NK-92 (cell line): ENCODE results near the gene GJA3.

ENCODE experiments used
- DNase-seq: peaks from one replicate; lab custom pipeline; 2025; ENCODE audit not compliant: unreplicated experiment; lab: John Stamatoyannopoulos, UW

The GJA3 gene

DNA sequence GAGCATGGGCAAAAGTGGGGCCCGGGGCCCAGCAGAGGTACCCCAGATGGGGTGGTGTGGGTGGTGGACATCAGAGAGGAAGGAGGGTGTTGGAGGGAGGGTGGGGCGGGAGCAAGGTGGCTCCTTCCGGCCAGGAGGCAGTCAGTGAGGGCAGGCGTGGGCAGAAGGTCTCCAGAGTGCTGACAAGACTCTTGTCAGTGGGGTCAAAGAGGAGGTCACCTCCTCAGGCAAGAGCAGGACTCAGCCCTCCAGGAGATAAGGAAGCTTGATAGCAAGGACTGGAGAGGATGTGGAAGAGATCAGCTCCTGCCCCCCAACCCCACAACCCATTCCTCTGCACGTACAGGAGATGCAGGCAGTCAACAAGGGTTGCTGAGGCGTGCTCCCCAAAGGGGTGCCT is 9.8 kb downstream of the GJA3 start:
- no peak for DNase-seq

DNA sequence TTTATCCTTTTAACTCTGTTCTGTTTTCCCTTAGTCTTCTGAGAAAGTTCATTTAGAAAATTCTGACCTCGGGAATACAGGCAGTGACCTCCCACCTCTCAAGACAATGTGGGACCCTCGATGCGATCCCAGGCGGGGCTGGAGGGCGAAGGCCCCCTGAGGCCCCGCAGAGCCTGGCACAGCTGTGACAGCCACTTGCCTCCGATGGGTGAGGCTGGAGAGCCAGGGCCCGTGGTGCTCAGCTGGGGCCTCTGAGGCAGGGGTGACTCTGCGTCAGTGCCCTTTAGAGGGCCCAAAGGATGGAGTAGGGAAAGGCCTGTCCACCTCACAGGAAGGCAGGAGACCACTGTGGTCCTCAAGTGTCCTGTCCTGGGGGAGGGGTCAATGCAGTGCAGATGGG is 10.3 kb downstream of the GJA3 start:
- DNase-seq, result no peak

DNA sequence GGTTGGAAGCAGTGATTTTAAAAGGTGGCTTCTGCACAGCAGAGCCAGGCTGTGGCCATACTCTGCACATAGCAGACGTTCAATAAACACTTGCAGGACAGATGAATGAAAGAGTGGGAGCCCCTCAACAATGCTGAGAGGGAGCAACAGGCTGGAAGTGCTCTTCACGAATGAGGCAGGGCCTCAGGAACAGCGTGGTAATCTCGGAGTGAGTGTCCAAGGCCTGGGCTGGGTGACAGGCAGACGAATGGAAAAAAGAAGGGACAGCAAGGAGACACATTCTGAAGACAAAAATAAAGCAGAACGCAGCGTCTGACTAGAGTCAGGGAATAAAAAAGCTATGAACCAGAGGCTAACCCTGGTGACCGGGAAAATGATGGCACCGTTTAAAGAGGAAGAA is 11.1 kb downstream of the GJA3 start:
- no peak for DNase-seq

DNA sequence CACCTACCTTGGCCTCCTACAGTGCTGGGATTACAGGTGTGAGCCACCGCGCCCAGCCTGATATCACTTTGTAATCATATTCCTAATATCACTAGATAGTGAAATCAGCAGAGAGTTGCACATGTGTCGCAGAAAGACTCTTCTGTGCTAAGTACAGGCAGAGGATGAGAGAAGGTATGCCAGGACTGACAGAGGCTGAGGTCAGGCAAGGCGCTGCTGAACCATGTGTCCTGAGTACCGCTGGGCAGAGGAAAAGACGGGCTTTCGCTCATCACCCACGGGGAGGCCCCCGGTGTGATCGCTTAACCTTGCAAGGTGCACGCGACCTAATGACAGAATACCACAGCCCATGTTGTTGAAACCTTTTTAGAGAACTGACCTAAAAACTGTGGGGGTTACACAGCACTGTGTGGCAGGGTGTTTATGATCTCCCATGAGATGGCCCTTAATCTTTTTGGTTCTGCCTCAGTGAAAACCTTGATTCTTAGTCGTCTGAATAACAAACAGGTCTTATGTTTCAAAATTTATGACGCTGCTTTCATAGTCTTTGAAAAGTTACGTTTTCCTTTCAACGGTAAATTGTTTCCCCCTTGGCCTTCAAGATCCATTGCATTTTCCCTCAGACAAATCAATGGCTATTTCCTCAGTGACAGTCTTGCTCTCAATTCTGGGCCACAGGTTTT is 12.2 kb downstream of the GJA3 start:
- DNase-seq, result no peak

- DNase-seq, result no peak
Observed at GRCh38 chr13:20146381-20146780, 14.5 kb downstream of the GJA3 start.

GRCh38 chr13:20145521-20145920 is 15.3 kb downstream of the GJA3 start:
- DNase-seq, result no peak

DNA sequence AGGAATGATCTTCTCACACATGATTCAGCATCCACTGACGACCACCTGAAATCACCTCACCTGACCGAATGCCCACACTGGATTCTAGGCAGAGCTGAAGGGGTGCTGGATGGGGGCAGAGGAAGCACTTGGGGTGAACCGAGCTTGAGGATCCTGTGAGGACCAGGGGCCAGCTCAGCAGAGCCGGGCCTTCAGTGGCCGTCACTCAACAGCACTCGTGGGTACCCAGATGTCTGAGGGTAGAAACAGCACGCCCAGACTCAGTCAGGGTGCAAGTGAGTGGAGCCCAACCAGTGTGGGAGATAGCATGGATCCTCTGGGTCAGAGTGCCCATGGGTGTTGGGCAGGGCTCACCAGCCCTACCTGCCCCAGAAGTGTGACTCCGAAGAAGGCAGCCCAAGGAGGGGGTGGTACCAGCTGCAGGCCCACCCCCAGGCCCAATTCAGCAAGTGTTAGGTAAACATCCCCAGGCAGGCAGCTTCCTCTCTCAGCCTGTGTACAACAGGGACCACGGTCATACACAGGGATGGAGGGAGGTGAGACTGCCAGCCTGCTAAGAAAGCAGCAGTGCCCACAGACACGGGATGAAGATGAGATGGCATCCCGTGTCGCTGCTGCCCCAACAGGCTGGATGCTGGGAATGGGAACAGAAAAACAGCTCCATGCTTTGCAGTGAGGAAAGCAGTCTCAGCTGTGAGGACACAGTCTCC is 16.6 kb downstream of the GJA3 start:
- no peak for DNase-seq

GRCh38 chr13:20142927-20143480 is 17.8 kb downstream of the GJA3 start:
- DNase-seq, result no peak

GRCh38 chr13:20142023-20142926 is 18.6 kb downstream of the GJA3 start:
- no peak for DNase-seq

GRCh38 chr13:20141238-20142022 is 19.4 kb downstream of the GJA3 start:
- DNase-seq, result no peak

- no peak for DNase-seq
Observed at GRCh38 chr13:20140487-20140886, 20.4 kb downstream of the GJA3 start.

GRCh38 chr13:20137875-20138274 is 23.0 kb downstream of the GJA3 start:
- no peak for DNase-seq

DNA sequence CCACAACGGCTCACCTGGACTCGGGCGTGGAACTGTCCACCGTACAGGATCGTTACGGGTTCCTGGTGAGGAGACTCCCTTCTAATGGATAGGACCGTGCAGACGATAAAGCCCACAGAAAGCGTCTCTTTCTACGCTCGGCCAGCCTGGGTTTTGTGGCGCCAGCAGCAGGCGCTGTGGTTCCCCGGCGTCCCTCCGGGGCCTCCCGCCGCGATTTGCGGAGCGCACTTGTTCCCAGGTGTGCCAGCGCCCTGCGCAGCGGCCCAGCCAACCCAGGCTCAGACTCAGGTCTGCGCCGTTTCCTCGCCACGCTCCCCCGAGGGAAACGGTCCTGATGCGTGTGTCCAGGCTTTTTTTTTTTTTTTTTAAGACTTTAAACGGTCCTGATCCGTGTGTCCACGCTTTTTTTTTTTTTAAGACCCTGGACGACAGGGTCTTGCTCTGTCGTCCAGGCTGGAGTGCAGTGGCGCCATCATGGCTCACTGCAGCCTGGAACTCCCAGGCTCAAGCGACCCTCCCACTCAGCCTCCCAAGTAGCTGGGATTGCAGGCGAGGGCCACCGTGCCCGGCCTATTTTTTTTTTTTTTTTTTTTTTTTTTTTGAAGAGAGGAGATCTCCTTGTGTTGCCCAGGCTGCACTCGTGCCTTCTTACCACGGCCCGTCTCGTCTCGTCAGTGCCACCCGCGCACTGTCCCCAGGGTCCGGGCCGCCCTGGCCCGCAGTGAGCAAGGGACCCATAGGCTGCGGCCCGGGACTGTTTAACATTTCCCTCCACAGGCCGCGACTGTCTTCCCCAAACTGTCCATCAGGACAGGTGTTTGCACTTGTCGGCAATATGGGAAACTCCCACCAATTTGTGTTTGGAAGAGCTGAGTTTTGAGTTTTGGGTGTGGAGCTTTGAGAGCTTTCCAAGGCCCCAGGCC is 23.8 kb downstream of the GJA3 start:
- no peak for DNase-seq

DNA sequence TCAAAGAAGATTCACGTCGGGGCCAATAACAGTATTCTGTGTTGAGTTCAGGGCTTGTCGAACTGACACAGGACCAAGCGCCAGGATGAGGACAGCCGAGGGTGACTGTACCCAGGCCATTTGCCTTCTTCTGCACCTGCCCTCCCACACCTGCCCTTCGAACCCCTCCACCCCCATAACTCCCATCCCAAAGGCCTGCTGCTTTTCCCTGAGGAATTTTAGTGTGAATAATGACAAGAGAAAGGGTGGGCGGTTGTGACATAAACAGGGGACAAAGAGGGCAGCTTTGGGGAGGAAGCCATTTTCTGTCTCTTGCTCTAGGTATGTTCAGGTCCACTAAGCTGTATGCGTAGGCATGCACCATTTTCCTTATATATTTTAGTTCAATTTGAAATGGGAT is 26.1 kb downstream of the GJA3 start:
- no peak for DNase-seq

GRCh38 chr13:20132052-20132634 is 28.7 kb downstream of the GJA3 start:
- DNase-seq, result no peak

DNA sequence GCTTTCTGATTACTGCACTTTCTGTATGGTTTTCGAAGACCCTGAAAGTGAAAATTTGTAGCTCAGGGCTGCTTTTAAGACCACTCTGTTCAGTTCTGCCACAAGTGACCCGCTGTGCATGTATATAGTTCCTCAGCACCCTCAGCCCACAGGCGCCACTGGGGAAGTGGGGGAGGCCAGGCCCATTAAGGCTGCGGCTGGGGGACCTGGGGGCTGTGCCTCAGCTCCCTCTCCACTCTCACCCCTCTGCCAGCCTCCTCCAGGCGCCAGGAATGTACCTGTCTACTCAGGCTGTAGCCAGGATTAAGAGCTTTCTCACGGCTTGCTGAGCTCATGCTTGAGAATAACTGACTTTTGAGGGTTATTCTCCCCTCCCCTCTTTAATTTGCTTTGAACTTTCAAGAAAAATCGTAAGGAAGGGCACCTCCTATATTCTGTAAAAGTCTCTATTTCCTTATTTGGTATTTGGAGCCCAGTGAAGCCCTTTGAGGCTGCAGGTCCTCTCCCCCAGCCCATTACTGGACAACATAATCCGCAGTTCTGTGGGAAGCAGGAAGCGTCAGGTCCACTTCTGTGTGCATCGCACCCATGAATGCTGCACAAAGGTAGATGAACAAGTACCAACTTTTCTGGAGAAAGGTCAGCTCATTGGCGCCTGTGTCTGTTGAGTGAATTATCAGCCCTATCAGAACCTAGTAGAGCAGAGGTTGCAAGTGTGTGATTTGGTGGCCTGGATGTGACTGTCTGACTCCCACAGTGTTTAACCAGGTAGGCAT is 29.6 kb downstream of the GJA3 start:
- DNase-seq, result no peak

DNA sequence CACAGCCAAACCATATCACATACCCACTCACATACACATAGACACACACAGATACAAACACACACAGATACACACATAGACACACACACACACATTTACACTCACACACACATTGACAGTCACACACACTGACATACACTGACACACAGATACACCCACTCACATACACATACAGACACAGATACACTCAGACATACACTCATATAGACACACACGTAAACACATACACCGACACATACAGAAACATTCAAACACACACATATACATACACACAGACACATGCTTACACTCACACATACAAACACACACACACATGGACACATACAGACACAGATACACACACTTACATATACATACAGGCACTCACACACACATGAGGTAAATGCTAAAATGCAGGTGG is 30.2 kb downstream of the GJA3 start:
- DNase-seq, result no peak

DNA sequence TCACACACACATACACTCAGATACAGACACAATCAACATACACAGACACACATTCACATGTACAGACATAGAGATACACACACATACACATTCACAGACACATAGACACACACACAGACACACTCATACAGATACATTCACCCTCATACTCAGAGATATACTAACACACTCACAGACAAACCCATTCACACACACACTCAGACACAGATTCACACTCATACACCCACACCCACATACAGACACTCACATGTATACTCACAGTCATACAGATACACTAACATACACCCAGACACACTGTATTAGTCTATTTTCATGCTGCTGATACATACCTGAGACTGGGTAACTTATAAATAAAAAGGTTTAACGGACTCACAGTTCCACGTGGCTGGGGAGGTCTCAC is 30.8 kb downstream of the GJA3 start:
- DNase-seq, result no peak

- DNase-seq, result no peak
Observed at GRCh38 chr13:20129076-20129475, 31.8 kb downstream of the GJA3 start.
